ENCODE data around the gene PRDM16.

DNA sequence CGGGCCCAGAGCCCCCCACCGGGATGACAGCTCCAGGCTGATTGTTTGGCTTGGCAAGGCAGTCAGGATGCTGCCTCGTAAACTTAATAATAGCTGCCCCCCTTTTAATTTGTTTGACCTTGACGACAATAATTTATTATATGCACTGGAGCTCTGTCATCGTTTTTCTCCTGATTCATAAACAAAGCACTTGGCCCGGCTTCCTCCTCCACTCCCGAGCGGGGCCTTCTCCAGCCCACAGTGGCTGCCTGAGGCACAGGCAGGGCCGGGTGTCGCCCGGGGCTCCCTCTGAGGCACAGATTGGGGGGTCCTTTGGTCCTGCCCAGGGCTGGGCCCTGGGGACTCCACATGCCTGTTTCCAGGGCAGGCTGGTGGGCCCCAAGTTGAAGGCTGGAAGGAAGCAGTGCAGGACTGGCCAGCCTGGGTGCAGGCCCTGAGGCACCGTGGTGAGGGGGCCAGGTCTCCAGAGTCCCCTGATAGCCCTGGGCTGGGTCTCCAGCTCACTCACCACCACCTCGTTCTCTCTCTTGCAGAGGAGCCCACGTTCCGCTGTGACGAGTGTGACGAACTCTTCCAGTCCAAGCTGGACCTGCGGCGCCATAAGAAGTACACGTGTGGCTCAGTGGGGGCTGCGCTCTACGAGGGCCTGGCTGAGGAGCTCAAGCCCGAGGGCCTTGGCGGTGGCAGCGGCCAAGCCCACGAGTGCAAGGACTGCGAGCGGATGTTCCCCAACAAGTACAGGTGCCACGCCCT lies 333.4 kb downstream of the PRDM16 start:
- TF ChIP-seq EZH2 (optimal IDR thresholded peaks at IDR 0.05; ENCODE audit: low read depth, low read length) (no peak), EZH2phosphoT487 (IDR thresholded peaks at IDR 0.05; ENCODE audit: low read length) (no peak)
- TF ChIP-seq, protein P1, sequence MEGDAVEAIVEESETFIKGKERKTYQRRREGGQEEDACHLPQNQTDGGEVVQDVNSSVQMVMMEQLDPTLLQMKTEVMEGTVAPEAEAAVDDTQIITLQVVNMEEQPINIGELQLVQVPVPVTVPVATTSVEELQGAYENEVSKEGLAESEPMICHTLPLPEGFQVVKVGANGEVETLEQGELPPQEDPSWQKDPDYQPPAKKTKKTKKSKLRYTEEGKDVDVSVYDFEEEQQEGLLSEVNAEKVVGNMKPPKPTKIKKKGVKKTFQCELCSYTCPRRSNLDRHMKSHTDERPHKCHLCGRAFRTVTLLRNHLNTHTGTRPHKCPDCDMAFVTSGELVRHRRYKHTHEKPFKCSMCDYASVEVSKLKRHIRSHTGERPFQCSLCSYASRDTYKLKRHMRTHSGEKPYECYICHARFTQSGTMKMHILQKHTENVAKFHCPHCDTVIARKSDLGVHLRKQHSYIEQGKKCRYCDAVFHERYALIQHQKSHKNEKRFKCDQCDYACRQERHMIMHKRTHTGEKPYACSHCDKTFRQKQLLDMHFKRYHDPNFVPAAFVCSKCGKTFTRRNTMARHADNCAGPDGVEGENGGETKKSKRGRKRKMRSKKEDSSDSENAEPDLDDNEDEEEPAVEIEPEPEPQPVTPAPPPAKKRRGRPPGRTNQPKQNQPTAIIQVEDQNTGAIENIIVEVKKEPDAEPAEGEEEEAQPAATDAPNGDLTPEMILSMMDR (IDR thresholded peaks at IDR 0.05; ENCODE audit: low read length) = no peak
